Osteoblast (primary cell): ENCODE results near the gene BSCL2. TPM values are rescaled to one million over a fixed set of nuclear protein-coding genes. Genes with fewer than 3 reads are reported as not detected.

Experiments
- DNase-seq: peaks from one replicate; pipeline ENCODE4 v3.0.0; 2011; ENCODE audit warnings: low spot score, mixed read lengths; ENCODE audit not compliant: insufficient read length; ENCODE audit errors: missing footprints
- H2AFZ ChIP-seq: 2 replicates; pipeline ENCODE4 v1.6.0; 2011; ENCODE audit warnings: mild to moderate bottlenecking, low read length
- H3K27ac ChIP-seq: 2 replicates; pipeline ENCODE4 v1.5.1; 2011; ENCODE audit warnings: mild to moderate bottlenecking, low read depth, low read length, moderate library complexity
- H3K27me3 ChIP-seq: 2 replicates; pipeline ENCODE4 v1.6.0; 2012; ENCODE audit warnings: mild to moderate bottlenecking, control low read depth, inconsistent platforms, low read length, moderate library complexity; ENCODE audit not compliant: insufficient read depth
- H3K36me3 ChIP-seq: 2 replicates; pipeline ENCODE4 v1.5.1; 2011; ENCODE audit warnings: mild to moderate bottlenecking, low read length, control low read depth, moderate library complexity; ENCODE audit not compliant: insufficient read depth
- H3K4me1 ChIP-seq: 2 replicates; pipeline ENCODE4 v1.5.1; 2011; ENCODE audit warnings: mild to moderate bottlenecking, low read length, control low read depth, moderate library complexity; ENCODE audit not compliant: insufficient read depth
- H3K4me2 ChIP-seq: 2 replicates; pipeline ENCODE4 v1.6.0; 2011; ENCODE audit warnings: mild to moderate bottlenecking, low read length; ENCODE audit not compliant: insufficient read depth
- H3K4me3 ChIP-seq: fragments of 200-600 bp; sonication (generic); 3 replicates; pipeline ENCODE4 v1.5.1; 2012; ENCODE audit warnings: mild to moderate bottlenecking, low read length, inconsistent platforms; ENCODE audit not compliant: insufficient read depth
- H3K79me2 ChIP-seq: 2 replicates; pipeline ENCODE4 v1.6.0; 2012; ENCODE audit warnings: mild to moderate bottlenecking, low read length, control low read depth, inconsistent platforms; ENCODE audit not compliant: insufficient read depth
- H3K9me3 ChIP-seq: 2 replicates; pipeline ENCODE4 v1.5.1; 2011; ENCODE audit warnings: low read depth, low read length, control low read depth
- H4K20me1 ChIP-seq: 2 replicates; pipeline ENCODE4 v1.6.0; 2012; ENCODE audit warnings: mild to moderate bottlenecking, low read length, control low read depth; ENCODE audit not compliant: insufficient read depth
- total RNA-seq: library from RNA; depleted of rRNA; stranded (reverse); fragments of >200 nt; gene quantifications from 2 replicates; pipeline ENCODE4 v1.2.3, GENCODE V29; 2012
- TF ChIP-seq, protein P1 (sequence below): IDR thresholded peaks from 2 replicates; pipeline ENCODE4 v1.5.1; 2011; ENCODE audit warnings: mild to moderate bottlenecking, low read depth, low read length, moderate library complexity; ENCODE audit errors: extremely low read depth

BSCL2 gene
- total RNA-seq, 1 donor: 67.7 TPM

DNA sequence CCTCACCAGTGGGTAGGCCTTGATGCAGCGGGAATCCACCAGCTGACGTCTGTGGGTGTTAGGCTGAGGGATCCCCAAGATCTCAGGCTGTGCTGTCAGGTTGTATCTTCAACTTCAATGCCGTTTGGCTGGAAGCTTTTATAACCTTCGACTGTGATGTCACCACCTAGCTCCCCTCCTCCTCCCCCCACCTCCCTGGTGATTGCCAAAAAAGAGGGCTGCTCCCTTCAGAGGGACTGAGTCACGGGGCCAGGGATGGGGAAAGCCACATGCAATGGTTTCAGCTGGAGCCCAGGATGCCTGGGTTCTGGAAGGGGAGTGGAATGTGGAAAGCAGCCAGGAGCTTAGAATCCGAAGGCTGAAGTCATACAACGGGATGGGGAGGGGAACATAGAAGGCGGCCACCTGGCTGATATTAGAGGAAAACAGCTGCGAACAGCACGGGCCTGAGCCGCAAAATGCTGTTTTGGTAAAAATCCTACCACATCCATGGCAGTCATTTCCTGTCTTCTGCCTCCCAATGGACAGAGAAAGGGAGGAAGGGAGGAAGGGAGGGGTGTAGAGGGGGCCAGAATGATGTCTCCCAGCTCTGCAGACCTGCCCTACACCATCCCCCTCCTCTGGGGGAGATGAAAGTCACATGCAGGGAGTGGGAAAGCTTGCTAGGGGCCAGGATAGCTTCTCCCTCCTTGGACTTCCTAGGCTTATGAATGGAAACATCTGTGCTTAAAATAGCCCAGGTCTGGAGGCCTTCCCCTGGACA is 17.6 kb downstream of the BSCL2 start, which contains the start of gene LRRN4CL:
Gene LRRN4CL, minus strand, starts transcription at position 110 of the 763 bp plus-strand sequence. CDS start 1,022 bp downstream, outside the sequence.
- H2AFZ ChIP-seq: peak within 1 kb of the TSS; percentile 44
- peak within 1 kb of the TSS; percentile 46 for H3K4me2 ChIP-seq
- H3K4me1 ChIP-seq: peaks cover 14% of the 10 kb centered on the region
- no peaks in the 10 kb centered on the region for H3K9me3 ChIP-seq
- H3K27ac ChIP-seq: peak within 1 kb of the TSS; percentile 43
- H4K20me1 ChIP-seq: no peaks in the 10 kb centered on the region
- TF ChIP-seq, protein P1, sequence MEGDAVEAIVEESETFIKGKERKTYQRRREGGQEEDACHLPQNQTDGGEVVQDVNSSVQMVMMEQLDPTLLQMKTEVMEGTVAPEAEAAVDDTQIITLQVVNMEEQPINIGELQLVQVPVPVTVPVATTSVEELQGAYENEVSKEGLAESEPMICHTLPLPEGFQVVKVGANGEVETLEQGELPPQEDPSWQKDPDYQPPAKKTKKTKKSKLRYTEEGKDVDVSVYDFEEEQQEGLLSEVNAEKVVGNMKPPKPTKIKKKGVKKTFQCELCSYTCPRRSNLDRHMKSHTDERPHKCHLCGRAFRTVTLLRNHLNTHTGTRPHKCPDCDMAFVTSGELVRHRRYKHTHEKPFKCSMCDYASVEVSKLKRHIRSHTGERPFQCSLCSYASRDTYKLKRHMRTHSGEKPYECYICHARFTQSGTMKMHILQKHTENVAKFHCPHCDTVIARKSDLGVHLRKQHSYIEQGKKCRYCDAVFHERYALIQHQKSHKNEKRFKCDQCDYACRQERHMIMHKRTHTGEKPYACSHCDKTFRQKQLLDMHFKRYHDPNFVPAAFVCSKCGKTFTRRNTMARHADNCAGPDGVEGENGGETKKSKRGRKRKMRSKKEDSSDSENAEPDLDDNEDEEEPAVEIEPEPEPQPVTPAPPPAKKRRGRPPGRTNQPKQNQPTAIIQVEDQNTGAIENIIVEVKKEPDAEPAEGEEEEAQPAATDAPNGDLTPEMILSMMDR: no peak
- no peaks in the 10 kb centered on the region for H3K79me2 ChIP-seq
- no peaks in the 10 kb centered on the region for H3K27me3 ChIP-seq
- peaks cover 33% of the 10 kb centered on the region for H3K36me3 ChIP-seq
- peak; percentile 99 for DNase-seq
- H3K4me3 ChIP-seq: no peak within 1 kb of the TSS

GRCh38 chr11:62688491-62688890 is 18.7 kb downstream of the BSCL2 start:
- peak; percentile 86 for DNase-seq
- Histone ChIP-seq H3K79me2 (no peaks in the 10 kb centered on the region), H3K4me3 (no peak overlapping the region), H3K36me3 (peaks cover 32% of the 10 kb centered on the region), H3K27me3 (no peaks in the 10 kb centered on the region), H3K4me2 (no peak overlapping the region), H2AFZ (no peak overlapping the region), H4K20me1 (no peaks in the 10 kb centered on the region), H3K27ac (no peak overlapping the region), H3K9me3 (no peaks in the 10 kb centered on the region), H3K4me1 (peaks cover 11% of the 10 kb centered on the region)
- TF ChIP-seq, protein P1: no peak

DNA sequence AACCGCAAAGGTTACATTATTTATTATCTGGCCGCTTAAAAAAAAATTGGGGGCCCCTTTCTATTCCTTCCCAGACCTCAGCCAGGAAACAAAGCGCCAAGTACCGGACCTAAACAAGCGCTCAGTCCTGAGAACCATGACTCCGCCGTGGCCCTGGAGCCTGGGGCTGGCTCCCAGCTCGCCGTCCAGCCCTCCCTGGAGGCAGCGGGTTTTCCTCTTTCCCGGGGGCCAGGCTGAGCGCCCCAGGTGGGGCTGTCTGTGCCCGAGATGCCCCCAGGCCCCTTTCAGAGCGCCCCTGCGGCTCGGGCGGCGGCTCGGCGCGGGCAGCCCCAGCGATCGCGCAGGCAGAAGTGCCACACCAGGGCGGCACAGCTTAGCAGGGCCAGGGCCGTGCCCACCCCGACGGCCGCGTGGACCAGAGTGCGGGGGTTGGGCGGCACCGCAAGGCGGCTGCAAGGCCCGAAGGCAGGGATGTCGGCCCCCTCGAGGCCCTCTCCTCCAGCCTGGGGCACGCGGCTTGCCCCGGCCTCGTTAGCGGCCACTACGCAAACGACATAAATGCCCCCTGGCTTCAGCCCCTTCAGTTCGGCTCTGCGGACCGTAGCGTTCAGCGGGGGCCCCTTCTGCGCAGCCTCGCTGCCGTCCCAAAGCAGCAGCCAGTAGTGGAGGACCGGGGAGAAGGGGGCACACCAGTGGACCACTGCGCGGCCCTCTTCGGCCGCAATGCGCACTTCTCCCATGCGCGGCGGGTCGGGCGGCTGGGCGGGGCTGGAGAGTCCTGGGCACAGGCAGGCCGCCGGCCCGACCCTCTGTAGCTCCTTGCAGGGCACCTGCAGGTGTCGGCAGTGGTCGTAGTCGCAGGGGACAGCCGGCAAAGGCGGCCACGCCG is 19.5 kb downstream of the BSCL2 start:
- TF ChIP-seq, protein P1: no peak
- no peaks in the 10 kb centered on the region for H3K79me2 ChIP-seq
- no peaks in the 10 kb centered on the region for H4K20me1 ChIP-seq
- no peaks in the 10 kb centered on the region for H3K27me3 ChIP-seq
- no peak for DNase-seq
- no peak overlapping the region for H3K4me2 ChIP-seq
- no peaks in the 10 kb centered on the region for H3K9me3 ChIP-seq
- H3K36me3 ChIP-seq: peaks cover 25% of the 10 kb centered on the region
- peaks cover 11% of the 10 kb centered on the region for H3K4me1 ChIP-seq
- no peak overlapping the region for H3K4me3 ChIP-seq
- H3K27ac ChIP-seq: no peak overlapping the region
- H2AFZ ChIP-seq: no peak overlapping the region

GRCh38 chr11:62682518-62682917 is 24.7 kb downstream of the BSCL2 start:
- Histone ChIP-seq H3K27ac (no peak overlapping the region), H3K9me3 (no peaks in the 10 kb centered on the region), H3K36me3 (peaks cover 6% of the 10 kb centered on the region), H3K4me3 (no peak overlapping the region), H4K20me1 (no peaks in the 10 kb centered on the region), H2AFZ (no peak overlapping the region), H3K4me1 (peaks cover 22% of the 10 kb centered on the region), H3K4me2 (no peak overlapping the region), H3K27me3 (no peaks in the 10 kb centered on the region), H3K79me2 (peaks cover 13% of the 10 kb centered on the region)
- DNase-seq: no peak
- TF ChIP-seq, protein P1: no peak
